Fibroblast of the aortic adventitia (primary cell): Measurements from ENCODE around the gene TEX36. TPM values are rescaled to one million over a fixed set of nuclear protein-coding genes. Genes with fewer than 3 reads are reported as not detected.
"Not testable (repeated sequence)": the region's sequence is repeated elsewhere in the genome, so short reads cannot be mapped to it uniquely, and the experiment has no call there.

Experiments used
- DNase-seq: peaks from one replicate; pipeline ENCODE4 v3.0.0-alpha.2; 2010; ENCODE audit warnings: low read depth
- H3K4me3 ChIP-seq: 2 replicates; pipeline ENCODE4 v1.5.1; 2011; ENCODE audit warnings: low read depth, mild to moderate bottlenecking, control low read depth, low read length, moderate library complexity
- CTCF ChIP-seq: IDR thresholded peaks from 2 replicates; pipeline ENCODE4 v1.5.1; 2011; ENCODE audit warnings: mild to moderate bottlenecking, low read length, control low read depth, inconsistent platforms; ENCODE audit not compliant: insufficient read depth
- total RNA-seq: library from RNA; depleted of rRNA; stranded (reverse); fragments of >200 nt; gene quantifications from 2 replicates; pipeline ENCODE4 v1.2.3, GENCODE V29; 2012; ENCODE audit warnings: low replicate concordance

The TEX36 gene
- total RNA-seq, 1 donor: 2.1 TPM

DNA sequence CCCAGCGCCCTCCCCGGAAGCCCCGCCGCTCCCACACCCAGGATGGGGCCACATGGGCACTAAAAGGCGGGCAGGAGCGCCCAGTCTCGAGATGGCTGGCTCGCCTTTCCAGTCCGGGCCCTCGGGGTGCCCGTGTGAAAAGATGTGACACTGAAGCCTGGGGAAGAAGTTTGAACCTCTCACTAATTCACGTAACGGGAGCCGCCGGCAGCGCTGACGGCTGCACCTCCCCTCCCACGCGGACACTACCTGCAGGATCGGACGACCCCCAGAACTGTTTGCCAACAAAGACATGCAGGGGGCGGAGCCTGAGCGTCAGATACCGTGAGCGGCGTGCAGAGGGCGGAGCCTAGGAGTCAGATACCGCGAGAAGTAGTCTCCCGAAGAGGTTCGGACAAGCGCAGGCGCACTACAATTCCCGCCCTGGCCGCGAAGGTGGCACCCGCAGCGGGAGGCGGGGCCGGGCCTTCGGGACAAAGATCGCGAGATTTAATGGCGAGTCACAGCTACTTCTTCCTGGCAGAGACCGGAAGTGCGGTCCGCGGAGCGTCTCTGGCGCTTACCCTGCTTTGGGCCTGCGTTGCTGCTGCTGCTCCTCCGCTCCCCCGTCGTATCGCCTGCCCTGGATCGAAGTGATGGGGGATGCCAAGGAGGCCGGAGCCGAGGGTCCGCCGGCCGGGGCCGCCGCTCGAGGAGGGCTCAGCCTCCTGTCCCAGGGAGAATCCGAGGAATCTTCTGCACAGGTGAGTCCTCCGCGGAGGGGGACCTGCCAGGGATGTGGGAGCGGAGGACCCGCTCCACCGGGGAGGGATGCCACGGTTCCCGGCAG lies 36.4 kb upstream of the TEX36 start, which contains the start of gene EDRF1:
Gene EDRF1, plus strand, starts transcription at position 537 of the 829 bp plus-strand sequence. Its CDS starts 99 bp downstream, at position 636.
- peak within 1 kb of the TSS; percentile 98 for H3K4me3 ChIP-seq
- DNase-seq: peak; percentile 99
- no peak for TF ChIP-seq CTCF

DNA sequence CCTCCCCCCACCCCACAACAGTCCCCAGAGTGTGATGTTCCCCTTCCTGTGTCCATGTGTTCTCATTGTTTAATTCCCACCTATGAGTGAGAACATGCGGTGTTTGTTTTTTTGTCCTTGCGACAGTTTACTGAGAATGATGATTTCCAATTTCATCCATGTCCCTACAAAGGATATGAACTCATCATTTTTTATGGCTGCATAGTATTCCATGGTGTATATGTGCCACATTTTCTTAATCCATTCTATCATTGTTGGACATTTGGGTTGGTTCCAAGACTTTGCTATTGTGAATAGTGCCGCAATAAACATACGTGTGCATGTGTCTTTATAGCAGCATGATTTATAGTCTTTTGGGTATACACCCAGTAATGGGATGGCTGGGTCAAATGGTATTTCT lies 31.8 kb upstream of the TEX36 start:
- H3K4me3 ChIP-seq, DNase-seq: not testable (repeated sequence)

- no peak for TF ChIP-seq CTCF
- no peak for DNase-seq
- H3K4me3 ChIP-seq: no peak overlapping the region
Measured at GRCh38 chr10:125711110-125711750, 28.3 kb upstream of the TEX36 start.

DNA sequence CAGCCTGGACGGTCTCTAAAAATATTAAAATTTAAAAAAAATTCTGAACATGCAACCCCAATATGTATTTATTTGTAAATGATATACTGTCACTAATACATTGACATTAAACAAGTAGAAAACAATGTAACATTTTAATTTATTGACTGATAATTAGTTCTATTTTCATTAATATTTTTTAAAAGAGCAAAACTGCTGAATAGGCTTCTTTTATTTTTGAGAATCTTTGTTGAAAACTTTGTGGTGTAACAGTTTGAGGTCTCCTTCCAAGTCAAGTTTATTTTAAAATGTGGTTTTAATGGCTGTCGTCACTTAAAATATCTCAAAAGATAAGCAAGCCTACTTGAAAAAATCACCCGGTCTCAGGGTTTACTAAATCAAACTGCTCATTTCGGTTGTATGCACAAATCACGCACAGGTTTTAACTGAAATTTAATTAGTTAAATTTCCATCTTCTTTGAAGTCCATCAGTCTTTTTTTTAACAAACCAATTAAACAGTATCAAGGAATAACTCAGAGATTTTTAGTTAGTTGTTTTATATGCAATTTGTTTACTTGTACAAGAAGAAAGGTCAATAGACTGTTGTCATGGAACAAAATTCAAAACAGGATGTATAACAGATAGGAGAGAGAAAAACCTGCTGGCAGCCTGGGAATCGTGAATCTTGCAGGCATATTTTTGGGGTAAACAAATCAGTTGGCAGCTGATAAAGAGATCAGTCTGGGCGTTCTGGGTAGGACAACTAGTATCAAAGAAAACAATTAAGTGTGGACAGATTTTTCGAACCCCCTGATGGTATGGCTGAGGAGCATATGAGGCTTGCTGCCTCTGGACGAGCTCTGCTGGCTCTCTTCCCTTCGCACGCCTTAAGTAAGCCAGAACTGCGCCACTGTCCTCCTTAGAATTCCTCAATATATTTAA lies 26.9 kb upstream of the TEX36 start:
- no peak for TF ChIP-seq CTCF
- H3K4me3 ChIP-seq: no peak overlapping the region
- DNase-seq: peak; percentile 68

- TF ChIP-seq CTCF: no peak
- H3K4me3 ChIP-seq: no peak overlapping the region
- DNase-seq: no peak
Measured at GRCh38 chr10:125708971-125709503, 26.1 kb upstream of the TEX36 start.

DNA sequence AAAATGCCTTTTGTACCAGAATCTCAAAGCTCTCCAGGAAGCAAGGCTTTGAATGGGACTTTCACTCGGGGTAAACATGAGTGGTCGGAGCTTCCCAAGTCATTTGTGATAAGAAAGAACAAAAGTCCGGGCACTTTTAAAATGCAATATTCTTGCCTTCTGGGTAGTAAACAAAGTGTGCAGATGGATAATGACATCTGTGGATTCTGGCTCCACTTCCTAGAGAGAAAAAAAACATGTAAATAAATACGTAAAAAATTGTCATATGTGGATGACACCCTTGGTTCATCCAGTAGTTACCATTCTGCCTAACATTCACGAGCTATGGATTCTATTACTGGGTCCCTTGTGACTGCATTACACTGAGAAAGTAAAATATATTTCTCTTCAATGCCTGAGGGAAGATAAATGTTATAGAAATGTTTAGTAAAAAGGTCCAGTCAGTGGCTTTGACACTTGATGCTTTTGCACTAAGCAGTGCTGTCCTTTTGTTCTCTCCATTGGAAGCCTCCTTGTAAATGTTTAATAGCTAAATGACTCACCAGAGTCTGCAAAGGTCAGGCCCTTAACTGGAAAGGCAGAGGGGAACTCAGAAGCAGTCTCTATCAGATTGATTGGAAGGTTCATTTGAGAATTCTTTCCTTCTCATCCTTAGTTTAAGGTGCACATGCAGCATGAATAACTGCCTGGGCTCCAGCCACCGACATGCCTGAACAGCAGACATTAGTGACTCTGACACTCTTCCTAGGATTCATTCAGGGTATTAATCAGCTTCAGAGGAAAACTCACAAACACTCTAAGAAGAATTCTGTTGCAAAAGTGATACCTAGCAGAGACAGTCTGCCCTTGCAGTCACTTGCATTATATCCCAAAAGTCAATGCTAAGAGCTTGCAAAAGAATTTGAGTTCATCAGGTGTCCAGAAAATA lies 24.8 kb upstream of the TEX36 start:
- no peak for TF ChIP-seq CTCF
- DNase-seq: peak; percentile 25
- H3K4me3 ChIP-seq: no peak overlapping the region
